ENCODE results near the gene PSMD13. TPM values are rescaled to one million over a fixed set of nuclear protein-coding genes. Genes with fewer than 3 reads are reported as not detected.
"Not testable (repeated sequence)": the region's sequence is repeated elsewhere in the genome, so short reads cannot be mapped to it uniquely, and the experiment has no call there.

Gene PSMD13
- polyA plus RNA-seq (ENCODE audit: low read depth in 6 of 6): 100 to 1,000 TPM; 193 to 258 (median 215) TPM

DNA sequence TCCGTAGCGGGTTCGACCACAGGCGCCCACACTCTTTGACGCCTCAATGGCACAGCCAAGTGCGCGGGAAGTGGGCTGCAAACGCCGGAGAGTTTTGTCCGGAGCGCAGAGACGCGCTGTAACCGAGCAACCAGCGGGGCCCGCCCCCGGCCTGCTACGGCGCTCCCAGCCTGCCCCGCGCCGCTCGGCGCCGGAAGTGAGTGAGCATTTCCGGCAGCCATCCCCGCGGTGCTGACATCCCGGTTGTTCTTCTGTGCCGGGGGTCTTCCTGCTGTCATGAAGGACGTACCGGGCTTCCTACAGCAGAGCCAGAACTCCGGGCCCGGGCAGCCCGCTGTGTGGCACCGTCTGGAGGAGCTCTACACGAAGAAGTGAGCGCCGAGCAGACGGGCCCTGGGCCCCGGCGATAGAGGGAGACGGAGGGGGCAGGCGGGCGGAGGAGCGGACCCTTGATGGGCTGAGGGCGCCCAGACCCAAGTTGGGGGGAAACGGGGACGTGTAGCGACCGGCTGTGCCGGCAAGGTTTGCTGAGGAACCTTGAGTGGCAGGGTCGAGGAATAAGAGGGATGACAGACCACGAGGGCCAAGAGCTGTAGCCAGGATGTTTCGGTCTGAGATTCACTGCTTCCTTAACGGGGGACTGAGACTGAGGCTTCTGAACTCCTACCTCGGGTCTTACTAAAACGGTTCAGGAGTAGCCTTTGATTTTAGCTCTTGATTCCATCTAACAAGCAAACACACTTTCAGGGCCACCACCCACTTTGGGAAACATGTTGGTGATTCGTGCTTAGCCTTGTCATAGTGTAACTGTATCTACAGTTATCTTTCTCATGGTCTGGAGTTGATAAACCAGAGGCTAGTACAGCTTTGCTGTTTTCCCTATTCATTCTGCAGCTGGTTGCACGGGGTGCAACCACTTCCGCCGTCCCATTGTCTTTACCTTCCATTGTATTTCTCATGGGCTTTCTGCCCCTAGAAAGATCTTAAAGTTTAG, at the start of gene PSMD13:
PSMD13 (plus strand) TSS at position 203 of the 994 bp plus-strand sequence; CDS start at position 277, 74 bp downstream.
- H3K36me3 Mint-ChIP-seq: peaks cover 6 to 9% of the 10 kb centered on the region in 2 donors
- peaks cover 32 to 40% (median 38%) of the 10 kb centered on the region in 3 donors for H3K4me1 Mint-ChIP-seq
- no peaks in the 10 kb centered on the region for H3K9me3 Mint-ChIP-seq
- ATAC-seq (ENCODE audit: low read depth in 2 of 2) (peak; percentile 82), DNase-seq (peak; percentile 87)
- peak within 1 kb of the TSS; percentile 98 to 100 (median 100) for H3K27ac Mint-ChIP-seq
- H3K27me3 Mint-ChIP-seq: no peaks in the 10 kb centered on the region
- peak within 1 kb of the TSS; percentile 88 to 100 (median 98) for H3K4me3 Mint-ChIP-seq

DNA sequence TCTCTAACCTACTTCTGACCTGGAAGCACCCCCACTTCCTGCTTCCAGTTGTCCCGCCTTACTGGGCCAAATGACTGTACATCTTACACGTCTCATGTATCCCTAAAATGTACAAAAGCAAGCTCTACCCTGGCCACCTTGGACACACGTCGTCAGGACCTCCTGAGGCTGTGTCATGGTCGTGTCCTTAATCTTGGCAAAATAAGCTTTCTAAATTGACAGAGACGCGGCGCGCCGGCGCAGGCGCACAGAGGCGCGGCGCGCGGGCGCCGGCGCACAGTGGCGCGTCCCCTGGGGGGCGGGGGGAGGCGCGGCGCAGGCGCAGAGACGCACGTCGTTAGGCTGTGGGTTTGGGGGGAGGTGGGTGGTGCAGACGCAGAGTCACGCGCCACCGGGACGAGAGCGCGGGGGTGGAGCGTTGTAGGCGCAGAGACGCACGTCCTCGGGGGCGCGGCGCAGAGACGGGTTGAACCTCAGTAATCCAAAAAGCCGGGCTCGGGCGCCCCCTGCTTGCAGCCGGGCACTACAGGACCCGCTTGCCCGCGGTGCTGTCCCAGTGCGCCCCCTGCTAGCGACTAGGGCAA, 47.5 kb upstream of the PSMD13 start:
- H3K27me3 Mint-ChIP-seq, DNase-seq, H3K36me3 Mint-ChIP-seq, H3K4me1 Mint-ChIP-seq, H3K27ac Mint-ChIP-seq, H3K9me3 Mint-ChIP-seq, H3K4me3 Mint-ChIP-seq: not testable (repeated sequence)
- ATAC-seq (ENCODE audit: low read depth in 2 of 2): peak in 1 of 2 donors; percentile 7

DNA sequence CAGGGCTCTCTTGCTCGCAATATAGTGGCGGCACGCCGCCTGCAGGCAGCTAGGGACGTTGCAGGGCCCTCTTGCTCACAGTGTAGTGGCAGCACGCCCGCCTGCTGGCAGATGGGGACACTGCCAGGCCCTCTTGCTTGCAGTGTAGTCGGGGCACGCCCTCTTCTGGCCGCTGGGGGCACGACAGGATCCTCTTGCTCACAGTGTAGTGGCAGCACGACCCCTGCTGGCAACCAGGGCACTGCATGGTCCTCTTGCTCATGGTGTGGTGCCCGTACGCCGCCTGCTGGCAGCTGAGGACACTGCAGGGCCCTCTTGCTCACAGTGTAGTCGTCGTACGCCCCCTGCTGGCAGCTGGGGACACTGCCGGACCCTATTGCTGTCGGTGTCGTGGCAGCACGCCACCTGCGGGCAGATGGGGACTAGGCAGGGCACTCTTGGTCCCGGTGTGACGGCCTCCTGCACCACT, 46.9 kb upstream of the PSMD13 start:
- H3K4me3 Mint-ChIP-seq, H3K27me3 Mint-ChIP-seq, H3K4me1 Mint-ChIP-seq, H3K9me3 Mint-ChIP-seq, H3K36me3 Mint-ChIP-seq, H3K27ac Mint-ChIP-seq, DNase-seq: not testable (repeated sequence)
- peak; percentile 56 to 60 for ATAC-seq (ENCODE audit: low read depth in 2 of 2)

DNA sequence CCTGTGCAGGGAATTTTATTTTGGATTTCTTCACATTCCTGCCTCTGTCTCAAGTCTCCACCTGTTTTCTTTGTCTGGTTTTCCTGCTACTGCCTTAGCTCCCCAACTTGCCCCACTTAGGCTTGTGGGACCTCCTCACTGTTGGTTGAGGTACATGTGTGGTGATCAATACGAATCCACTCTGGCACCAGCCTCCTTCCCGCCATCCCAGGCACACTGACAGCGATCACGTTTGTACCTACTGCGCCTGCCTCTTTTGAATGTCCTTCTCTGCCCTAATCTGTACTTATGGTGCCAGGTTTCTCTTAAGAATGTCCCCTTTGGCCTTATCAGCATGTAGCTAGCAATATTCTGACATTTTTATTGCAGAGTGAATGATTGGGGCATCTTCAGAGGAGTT, 46.2 kb upstream of the PSMD13 start:
- not testable (repeated sequence) for H3K9me3 Mint-ChIP-seq; ATAC-seq (ENCODE audit: low read depth in 2 of 2); H3K36me3 Mint-ChIP-seq; H3K4me1 Mint-ChIP-seq; H3K27me3 Mint-ChIP-seq; DNase-seq; H3K4me3 Mint-ChIP-seq
- H3K27ac Mint-ChIP-seq: peak overlapping the region in 1 of 6 donors; percentile 69

DNA sequence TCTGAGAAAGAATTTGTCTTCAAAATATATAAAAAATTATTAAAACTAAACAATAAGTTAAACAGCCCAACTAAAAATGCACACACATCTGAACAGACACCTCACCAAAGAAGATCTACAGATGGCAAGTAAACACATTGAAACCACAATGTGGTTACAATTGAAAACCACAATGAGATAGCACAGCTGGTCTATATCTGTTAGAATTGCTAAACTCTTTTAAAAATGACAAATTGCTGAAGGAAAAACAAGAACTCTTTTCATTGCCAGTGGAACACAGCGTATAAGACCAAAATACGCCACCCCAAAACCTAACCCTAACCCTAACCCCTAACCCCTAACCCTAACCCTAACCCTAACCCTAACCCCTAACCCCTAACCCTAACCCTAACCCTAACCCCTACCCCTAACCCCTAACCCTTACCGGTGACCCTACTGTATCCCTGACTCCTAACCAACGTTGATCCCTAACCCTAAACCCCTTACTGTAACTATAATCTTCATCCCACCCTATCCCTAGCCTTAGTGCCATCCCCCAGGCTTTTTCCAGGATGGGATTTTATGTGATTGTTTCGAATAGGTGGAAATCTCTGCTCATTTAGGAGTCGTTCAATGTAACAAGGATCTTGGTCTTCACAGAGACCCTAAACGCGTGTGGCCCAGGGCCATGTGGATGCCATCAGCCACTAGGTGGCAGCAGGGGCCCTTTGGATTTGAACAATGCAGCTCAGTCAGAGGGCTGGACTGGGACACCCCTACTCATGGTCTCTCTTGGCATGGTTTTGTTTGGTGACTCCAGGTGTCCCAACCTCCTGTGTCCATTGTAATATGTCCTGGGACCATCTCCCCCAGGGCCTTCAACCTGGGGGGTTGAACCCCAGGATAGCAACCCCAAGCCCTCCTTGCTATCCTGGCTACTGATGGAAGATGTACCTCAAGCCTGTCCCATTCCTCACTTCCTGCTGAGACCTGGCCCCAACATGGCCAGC, 45.0 kb upstream of the PSMD13 start:
- not testable (repeated sequence) for H3K9me3 Mint-ChIP-seq, H3K27me3 Mint-ChIP-seq, H3K4me3 Mint-ChIP-seq, H3K36me3 Mint-ChIP-seq, H3K4me1 Mint-ChIP-seq
- ATAC-seq (ENCODE audit: low read depth in 2 of 2) (peak; percentile 78 to 86), DNase-seq (peak; percentile 32)
- H3K27ac Mint-ChIP-seq: peak overlapping the region in 1 of 6 donors; percentile 85

DNA sequence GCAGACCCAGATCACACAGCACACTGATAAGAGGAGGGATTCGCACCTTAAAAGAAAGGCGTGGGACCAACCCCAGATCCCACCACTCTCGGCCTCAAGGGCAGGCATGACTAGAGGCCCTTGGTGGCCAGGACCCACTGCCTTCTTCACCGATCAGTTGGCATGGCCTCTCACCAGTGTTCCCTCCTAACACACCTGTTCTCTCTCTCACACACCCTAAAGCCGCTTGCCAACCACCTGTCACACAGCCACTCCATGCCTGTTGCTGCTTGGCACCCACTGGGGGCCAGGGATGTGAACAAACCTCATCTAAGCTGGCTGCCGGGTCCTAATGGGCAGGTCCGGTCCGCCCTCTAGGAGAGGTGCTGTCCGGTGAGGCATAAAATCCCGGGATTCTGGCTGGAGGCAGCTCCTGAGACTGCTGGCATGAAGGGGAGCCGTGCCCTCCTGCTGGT, 44.1 kb upstream of the PSMD13 start, which contains the start of gene SCGB1C1:
SCGB1C1 (plus strand) TSS at position 405 of the 455 bp plus-strand sequence; CDS start at position 427, 22 bp downstream.
- H3K9me3 Mint-ChIP-seq; H3K4me3 Mint-ChIP-seq; H3K4me1 Mint-ChIP-seq; ATAC-seq (ENCODE audit: low read depth in 2 of 2); H3K27me3 Mint-ChIP-seq; H3K36me3 Mint-ChIP-seq; DNase-seq: not testable (repeated sequence)
- H3K27ac Mint-ChIP-seq: peak within 1 kb of the TSS in 1 of 6 donors; percentile 85

DNA sequence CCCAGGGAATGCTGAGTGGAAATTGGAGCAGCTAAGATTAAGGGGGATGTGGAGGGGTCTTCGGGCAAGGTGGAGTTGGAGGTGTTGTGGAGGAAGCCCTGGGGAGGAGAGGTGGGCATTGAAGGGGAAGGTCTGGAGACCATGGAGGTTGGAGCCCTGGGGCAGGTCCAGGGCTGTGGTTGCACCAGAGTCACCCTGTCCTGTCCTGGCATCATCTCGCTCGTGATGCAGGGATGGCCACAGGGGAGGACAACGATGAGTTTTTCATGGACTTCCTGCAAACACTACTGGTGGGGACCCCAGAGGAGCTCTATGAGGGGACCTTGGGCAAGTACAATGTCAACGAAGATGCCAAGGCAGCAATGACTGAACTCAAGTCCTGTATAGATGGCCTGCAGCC, 43.3 kb upstream of the PSMD13 start:
- not testable (repeated sequence) for ATAC-seq (ENCODE audit: low read depth in 2 of 2); H3K9me3 Mint-ChIP-seq; H3K36me3 Mint-ChIP-seq; H3K27ac Mint-ChIP-seq; DNase-seq; H3K27me3 Mint-ChIP-seq; H3K4me1 Mint-ChIP-seq; H3K4me3 Mint-ChIP-seq

DNA sequence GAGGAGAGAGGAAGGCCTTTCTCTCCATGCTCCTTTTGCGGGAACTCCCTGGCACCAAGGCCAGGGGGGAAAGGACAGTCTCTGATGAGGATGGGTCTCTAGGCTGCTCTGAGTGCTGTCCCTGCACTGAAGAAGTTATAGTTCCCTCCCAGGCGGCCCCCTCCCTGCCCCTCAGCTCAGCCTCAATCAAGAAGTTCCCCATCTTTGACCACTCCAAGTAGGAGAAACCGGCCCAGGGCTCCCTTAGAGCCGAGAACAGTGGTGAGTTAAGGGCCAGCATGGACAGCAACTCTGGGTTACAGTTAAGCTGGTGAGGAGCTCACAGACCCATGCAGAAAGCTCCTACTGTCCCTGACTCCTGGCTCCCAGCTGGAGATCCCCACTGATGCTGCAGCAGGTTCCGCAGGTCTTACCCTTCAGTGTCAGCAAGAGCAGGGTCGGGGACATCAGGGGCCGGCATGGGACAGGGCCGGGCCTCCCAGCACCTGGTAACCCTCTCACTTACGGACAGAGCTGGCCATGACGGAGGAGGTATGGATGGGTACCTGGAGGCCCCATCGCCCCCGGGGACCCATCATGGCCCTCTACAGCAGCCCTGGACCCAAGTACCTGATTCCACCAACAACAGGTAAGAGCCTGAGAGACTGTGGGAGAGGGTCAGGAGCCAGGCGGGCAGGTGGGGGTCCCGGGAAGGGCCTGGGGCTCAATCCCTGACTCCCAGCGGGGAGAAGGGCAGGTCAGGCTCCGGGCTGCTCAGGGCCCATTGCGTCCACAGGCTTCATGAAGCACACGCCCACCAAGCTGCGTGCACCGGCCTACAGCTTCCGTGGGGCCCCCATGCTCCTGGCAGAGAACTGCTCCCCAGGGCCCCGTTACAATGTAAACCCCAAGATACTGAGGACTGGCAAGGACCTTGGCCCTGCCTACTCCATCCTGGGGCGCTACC, 39.7 kb upstream of the PSMD13 start:
- H3K36me3 Mint-ChIP-seq: no peaks in the 10 kb centered on the region
- H3K4me3 Mint-ChIP-seq: no peak overlapping the region
- DNase-seq (no peak), ATAC-seq (ENCODE audit: low read depth in 2 of 2) (no peak)
- no peaks in the 10 kb centered on the region for H3K9me3 Mint-ChIP-seq
- H3K4me1 Mint-ChIP-seq: peaks cover 3 to 13% (median 8%) of the 10 kb centered on the region in 3 donors
- no peaks in the 10 kb centered on the region for H3K27me3 Mint-ChIP-seq
- H3K27ac Mint-ChIP-seq: no peak overlapping the region

DNA sequence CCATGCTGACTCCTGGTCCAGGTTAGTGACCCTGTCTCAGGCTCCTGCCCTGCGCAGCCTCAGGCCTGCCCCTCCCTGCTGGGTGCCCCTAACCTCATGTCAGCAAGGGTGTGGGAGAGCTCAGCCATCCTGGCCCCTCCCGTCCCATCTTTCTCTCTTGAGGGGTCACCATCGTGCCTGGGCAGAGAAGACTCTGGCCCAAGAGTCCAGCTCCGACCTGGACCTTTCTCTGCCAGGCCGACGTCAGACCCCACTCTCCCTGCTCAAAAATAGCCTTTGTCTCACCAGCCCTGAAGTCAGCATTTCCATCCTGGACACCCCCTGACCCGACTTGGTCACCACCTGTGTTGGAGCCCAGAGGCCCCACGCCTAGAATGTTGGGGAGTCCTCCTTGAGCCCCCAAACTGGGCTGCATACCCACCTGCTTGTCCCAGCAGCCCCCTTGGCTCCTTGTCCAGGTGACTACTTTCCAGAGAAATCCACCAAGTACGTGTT, 39.0 kb upstream of the PSMD13 start:
- no peak overlapping the region for H3K27ac Mint-ChIP-seq

DNA sequence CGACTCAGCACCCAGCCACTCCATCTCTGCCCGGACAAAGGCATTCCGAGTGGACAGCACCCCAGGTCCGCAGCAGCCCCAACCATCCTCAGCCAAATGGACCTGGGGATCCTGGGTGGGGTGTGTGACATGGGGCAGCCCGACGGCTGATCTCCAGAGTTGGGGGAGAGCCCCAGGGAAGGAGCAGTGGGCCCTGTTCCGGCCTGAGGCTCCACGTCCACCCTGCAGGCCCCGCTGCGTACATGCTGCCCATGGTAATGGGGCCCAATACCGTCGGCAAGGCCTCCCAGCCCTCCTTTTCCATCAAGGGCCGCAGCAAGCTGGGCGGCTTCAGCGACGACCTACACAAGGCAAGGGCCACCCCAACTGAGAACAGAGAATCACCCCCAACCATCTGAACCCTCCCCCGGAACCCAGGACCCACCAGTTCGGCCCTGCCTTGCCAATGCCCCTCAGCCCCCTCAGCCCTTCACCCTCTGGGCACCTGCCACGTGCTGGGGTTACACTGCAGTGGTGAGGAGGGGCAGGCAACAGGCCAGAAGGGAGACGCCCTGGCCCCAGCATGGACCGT, 38.5 kb upstream of the PSMD13 start:
- Mint-ChIP-seq H3K4me3 (no peak overlapping the region), H3K36me3 (peaks cover 0 to 2% of the 10 kb centered on the region in 2 donors), H3K27me3 (no peaks in the 10 kb centered on the region), H3K9me3 (no peaks in the 10 kb centered on the region), H3K27ac (peak overlapping the region in 1 of 6 donors; percentile 86), H3K4me1 (peaks cover 13 to 25% (median 19%) of the 10 kb centered on the region in 3 donors)
- DNase-seq: no peak
- ATAC-seq (ENCODE audit: low read depth in 2 of 2): no peak

More for the DNA sequence above, 39.0 kb upstream of the PSMD13 start:
- no peaks in the 10 kb centered on the region for H3K36me3 Mint-ChIP-seq
- DNase-seq (no peak), ATAC-seq (ENCODE audit: low read depth in 2 of 2) (no peak)
- no peaks in the 10 kb centered on the region for H3K9me3 Mint-ChIP-seq
- no peak overlapping the region for H3K4me3 Mint-ChIP-seq
- H3K4me1 Mint-ChIP-seq: peaks cover 8 to 20% (median 15%) of the 10 kb centered on the region in 3 donors
- H3K27me3 Mint-ChIP-seq: no peaks in the 10 kb centered on the region

DNA sequence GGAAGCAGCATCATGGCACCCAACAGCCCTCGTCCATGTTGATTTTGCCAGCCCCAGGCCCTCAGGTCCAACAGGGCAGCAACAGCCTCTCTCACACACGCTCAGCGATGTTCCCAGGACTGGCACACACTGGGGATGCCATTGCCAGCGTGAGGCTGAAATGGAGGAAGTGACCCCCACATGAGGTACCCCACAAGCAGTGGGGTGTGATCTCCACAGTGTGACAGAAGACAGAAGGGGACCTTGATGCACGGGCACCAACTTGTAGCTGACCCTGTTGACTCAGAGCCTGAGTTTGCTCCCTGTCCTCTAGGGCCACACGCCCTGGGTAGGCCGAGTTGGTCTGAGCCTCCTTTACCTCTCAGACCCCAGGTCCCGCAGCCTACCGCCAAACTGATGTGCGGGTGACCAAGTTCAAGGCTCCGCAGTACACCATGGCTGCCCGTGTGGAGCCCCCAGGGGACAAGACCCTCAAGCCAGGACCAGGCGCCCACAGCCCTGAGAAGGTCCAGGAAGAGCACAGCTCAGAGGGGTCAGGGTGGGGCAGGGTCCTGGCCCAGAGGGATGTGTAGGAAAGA, 37.7 kb upstream of the PSMD13 start:
- no peak for ATAC-seq (ENCODE audit: low read depth in 2 of 2)
- H3K4me3 Mint-ChIP-seq: no peak overlapping the region
- H3K27ac Mint-ChIP-seq: no peak overlapping the region
- no peak for DNase-seq
- H3K27me3 Mint-ChIP-seq: no peaks in the 10 kb centered on the region
- peaks cover 0 to 9% of the 10 kb centered on the region in 2 donors for H3K36me3 Mint-ChIP-seq
- H3K4me1 Mint-ChIP-seq: peaks cover 21 to 33% (median 26%) of the 10 kb centered on the region in 3 donors
- H3K9me3 Mint-ChIP-seq: no peaks in the 10 kb centered on the region

Data from naive B cell (primary cell).